GM18499 (cell line): ENCODE results near the gene BLMH.

Experiments used
- ATAC-seq: cut with Tn5 transposase; IDR thresholded peaks from one replicate; pipeline ENCODE4 v1.9.1; 2021; ENCODE audit warnings: moderate number of reproducible peaks; ENCODE audit not compliant: insufficient read depth, unreplicated experiment

The BLMH gene

GRCh38 chr17:30309591-30309990, 17.8 kb upstream of the BLMH start:
- no peak for ATAC-seq

GRCh38 chr17:30308406-30308805, 16.7 kb upstream of the BLMH start:
- no peak for ATAC-seq

- ATAC-seq = no peak
Observed at GRCh38 chr17:30304778-30305177, 13.0 kb upstream of the BLMH start.

GRCh38 chr17:30302241-30302640, 10.5 kb upstream of the BLMH start:
- no peak for ATAC-seq

GRCh38 chr17:30300818-30301217, 9.1 kb upstream of the BLMH start:
- ATAC-seq = no peak

GRCh38 chr17:30299000-30299399, 7.3 kb upstream of the BLMH start:
- no peak for ATAC-seq

- ATAC-seq = no peak
Observed at GRCh38 chr17:30297715-30298114, 6.0 kb upstream of the BLMH start.

- ATAC-seq = no peak
Observed at GRCh38 chr17:30296499-30297080, 4.8 kb upstream of the BLMH start.

- ATAC-seq = no peak
Observed at GRCh38 chr17:30292286-30292858, 628 bp upstream of the BLMH start.

GRCh38 chr17:30290696-30291542, 825 bp downstream of the BLMH start:
- ATAC-seq = no peak

GRCh38 chr17:30290077-30290476, 1.7 kb downstream of the BLMH start:
- ATAC-seq = no peak

- no peak for ATAC-seq
Observed at GRCh38 chr17:30279156-30279555, 12.6 kb downstream of the BLMH start.

- ATAC-seq = no peak
Observed at GRCh38 chr17:30278032-30278431, 13.7 kb downstream of the BLMH start.

GRCh38 chr17:30275911-30276310, 15.8 kb downstream of the BLMH start:
- no peak for ATAC-seq

- ATAC-seq = no peak
Observed at GRCh38 chr17:30274887-30275286, 16.9 kb downstream of the BLMH start.

- ATAC-seq = no peak
Observed at GRCh38 chr17:30273373-30273772, 18.4 kb downstream of the BLMH start.

- ATAC-seq = no peak
Observed at GRCh38 chr17:30271102-30271501, 20.6 kb downstream of the BLMH start.

- ATAC-seq = no peak
Observed at GRCh38 chr17:30267625-30268024, 24.1 kb downstream of the BLMH start.

GRCh38 chr17:30263552-30264333, 28.0 kb downstream of the BLMH start:
- no peak for ATAC-seq

GRCh38 chr17:30256756-30257506, 34.8 kb downstream of the BLMH start:
- no peak for ATAC-seq
